HepG2 (cell line): Measurements from ENCODE around the gene PLCB1. TPM values are rescaled to one million over a fixed set of nuclear protein-coding genes. Genes with fewer than 3 reads are reported as not detected.

Source experiments
- ATAC-seq: fragments of 200-7000 bp; cut with Tn5 transposase; 3 replicates; pipeline ENCODE4 v1.9.1; 2020; ENCODE audit warnings: mild to moderate bottlenecking, moderate library complexity
- BruUV-seq: library from RNA; stranded (reverse); fragments of 400-500 nt; replicated peaks from 2 replicates; lab custom pipeline; 2021; lab: Mats Ljungman, UMichigan
- CTCF ChIA-PET: fragments of 300-600 bp; formaldehyde crosslinking; extraction: SDS; loops from one replicate; lab custom pipeline; 2021; ENCODE audit warnings: low total read pairs, inconsistent platforms, low intra/inter-chr PET ratio; lab: Yijun Ruan, JAX
- POLR2A ChIA-PET: fragments of 350-600 bp; sonication (Branson Sonifier 250); formaldehyde crosslinking; loops from one replicate; lab custom pipeline; 2020; ENCODE audit warnings: antibody characterized with exemption, inconsistent platforms; lab: Yijun Ruan, JAX
- DNase-seq: peaks from one replicate; pipeline ENCODE4 v3.0.0-alpha.2; 2015; ENCODE audit warnings: low spot score
- FAIRE-seq: peaks from 3 replicates; lab custom pipeline; 2011; peaks lifted over from hg19 to GRCh38; lab: Jason Lieb, UNC
- H2AFZ ChIP-seq: one replicate; pipeline ENCODE4 v1.6.1; 2011; ENCODE audit warnings: low read length, inconsistent platforms
- H3K27ac ChIP-seq: fragments of 300-600 bp; 3 replicates; pipeline ENCODE4 v1.8.0; 2011; ENCODE audit warnings: mixed run types, mild to moderate bottlenecking, mixed read lengths, low read length, inconsistent platforms; ENCODE audit not compliant: insufficient read depth; ENCODE audit errors: extremely low read length
- H3K27me3 ChIP-seq, 2 experiments: fragments of 200-600 bp in 1 of 2; 2 replicates in 1 of 2; 3 replicates in 1 of 2; pipeline versions ENCODE4 v1.6.0 to v1.8.0; 2011; ENCODE audit warnings: low read length in 2 of 2, mild to moderate bottlenecking in 2 of 2, moderate library complexity in 2 of 2, inconsistent platforms in 1 of 2; ENCODE audit not compliant: insufficient read depth in 2 of 2, control insufficient read depth in 1 of 2
- H3K36me3 ChIP-seq, 2 experiments: fragments of 200-600 bp in 1 of 2; replicated peaks in 1 of 2; 2 replicates in 1 of 2; 3 replicates in 1 of 2; pipeline versions ENCODE4 v1.5.1 to v1.8.0; 2011; ENCODE audit warnings: low read length in 2 of 2, inconsistent platforms in 1 of 2; ENCODE audit not compliant: insufficient read depth in 2 of 2, control insufficient read depth in 1 of 2
- H3K4me1 ChIP-seq: 2 replicates; pipeline ENCODE4 v1.5.1; 2012; ENCODE audit warnings: low read length, inconsistent platforms; ENCODE audit not compliant: insufficient read depth
- H3K4me2 ChIP-seq: 2 replicates; pipeline ENCODE4 v1.6.0; 2011; ENCODE audit warnings: low read depth, low read length, inconsistent platforms
- H3K4me3 ChIP-seq, 3 experiments: fragments of 200-600 bp in 1 of 3; sonication (generic), shearing (Covaris generic) in 1 of 3; replicated peaks in 1 of 3; 2 replicates each; pipeline ENCODE4 v1.5.1; 2011 to 2016; ENCODE audit warnings: low read length in 3 of 3, inconsistent platforms in 2 of 3, low read depth in 2 of 3, mild to moderate bottlenecking in 2 of 3, control low read depth in 1 of 3, mixed read lengths in 1 of 3; ENCODE audit not compliant: insufficient read depth in 1 of 3
- H3K79me2 ChIP-seq: one replicate; pipeline ENCODE4 v1.6.1; 2011; ENCODE audit warnings: low read length, inconsistent platforms; ENCODE audit not compliant: insufficient read depth
- H3K9ac ChIP-seq: 2 replicates; pipeline ENCODE4 v1.6.0; 2011; ENCODE audit warnings: mild to moderate bottlenecking, low read depth, low read length, inconsistent platforms; ENCODE audit not compliant: insufficient read depth
- H3K9me3 ChIP-seq: 2 replicates; pipeline ENCODE4 v1.5.1; 2012; ENCODE audit warnings: mild to moderate bottlenecking, low read length
- H4K20me1 ChIP-seq: 2 replicates; pipeline ENCODE4 v1.6.0; 2011; ENCODE audit warnings: inconsistent platforms, mild to moderate bottlenecking, low read length, moderate library complexity; ENCODE audit not compliant: insufficient read depth
- CC2D1A ChIP-seq: sonication (generic); formaldehyde crosslinking; IDR thresholded peaks from 2 replicates; pipeline ENCODE4 v1.8.1; 2023; ENCODE audit warnings: mild to moderate bottlenecking, missing genetic modification reagents
- CHCHD3 ChIP-seq: sonication (generic); formaldehyde crosslinking; IDR thresholded peaks from 2 replicates; pipeline ENCODE4 v1.8.0; 2022; ENCODE audit warnings: mild to moderate bottlenecking, missing genetic modification reagents, moderate library complexity
- THAP9 ChIP-seq: sonication (generic); formaldehyde crosslinking; IDR thresholded peaks from 2 replicates; pipeline ENCODE4; 2020; ENCODE audit warnings: missing genetic modification reagents, mild to moderate bottlenecking, borderline replicate concordance
- ZNF468 ChIP-seq: sonication (generic); formaldehyde crosslinking; IDR thresholded peaks from 2 replicates; pipeline ENCODE4 v1.8.0; 2022; ENCODE audit warnings: mild to moderate bottlenecking, moderate library complexity, missing genetic modification reagents
- WGBS: methylation state at CpG from one replicate; pipeline ENCODE4 v1.1.6; 2017; ENCODE audit warnings: low lambda C conversion rate; 5-methylcytosine and 5-hydroxymethylcytosine counted together
- in situ Hi-C: cut with HindIII; loops from 2 replicates; pipeline ENCODE4 v1.10.0; 2017; ENCODE audit warnings: low pct_unique_long_range_greater_than_20kb; ENCODE audit not compliant: extremely low pct_ligation_motif_present
- intact Hi-C: fragments of 100-400 bp; cut with micrococcal nuclease; formaldehyde crosslinking; loops from one replicate; pipeline ENCODE4 v1.10.0; 2022; ENCODE audit not compliant: unreplicated experiment
- polyA plus RNA-seq, 8 experiments: library from polyadenylated mRNA; depleted of rRNA in 3 of 8; stranded (reverse) in 7 of 8; unstranded in 1 of 8; fragments of >200 nt; fragmentation: Illumina TruSeq in 4 of 8; extraction: Trizol in 4 of 8; gene quantifications; 2 replicates each; pipeline versions ENCODE4 v1.2.1 to v1.2.3, GENCODE V29; 2011 to 2016; ENCODE audit warnings: low read depth in 4 of 8, missing spikeins in 1 of 8, mixed read lengths in 1 of 8; ENCODE audit not compliant: insufficient read depth in 1 of 8
- total RNA-seq, 5 experiments: library from RNA; depleted of rRNA; stranded (reverse); fragments of >200 nt; fragmentation: Illumina TruSeq; extraction: Trizol; gene quantifications; 2 replicates each; pipeline ENCODE4 v1.2.3, GENCODE V29; 2016; ENCODE audit warnings: low read depth in 1 of 5

PLCB1 gene
- total and polyA plus RNA-seq, 2 of the 13 experiments (the other 11 are each of a cell fraction or from before 2014, with no cell fraction given) = 42.4 to 55.9 TPM

GRCh38 chr20:8221887-8222419 is 89.9 kb downstream of the PLCB1 start:
- no peak for DNase-seq
- TF ChIP-seq CHCHD3 (CRISPR knock-in tag) = no peak
- no peak for TF ChIP-seq CC2D1A (CRISPR knock-in tag)
- TF ChIP-seq ZNF468 (CRISPR knock-in tag) = no peak
- no peak for TF ChIP-seq THAP9 (CRISPR knock-in tag)

More at GRCh38 chr20:8221887-8222419, 89.9 kb downstream of the PLCB1 start:
- H3K79me2 ChIP-seq = no peaks in the 10 kb centered on the region
- FAIRE-seq = no peak
- peaks cover 0 to 2% of the 10 kb centered on the region in 2 experiments for H3K36me3 ChIP-seq
- H3K9ac ChIP-seq = no peak overlapping the region
- POLR2A ChIA-PET = no interaction called here
- H3K4me1 ChIP-seq = peaks cover 26% of the 10 kb centered on the region
- no peaks in the 10 kb centered on the region for H3K27me3 ChIP-seq
- in situ Hi-C loops = no loop called here
- no peak overlapping the region for H3K4me3 ChIP-seq
- CTCF ChIA-PET = no interaction called here
- 97% methylated on average over 3 of the region's 3 CpGs for WGBS
- no peak overlapping the region for H2AFZ ChIP-seq
- ATAC-seq = no peak
- H4K20me1 ChIP-seq = no peaks in the 10 kb centered on the region
- no TSS peak for BruUV-seq
- no peak overlapping the region for H3K4me2 ChIP-seq
- H3K9me3 ChIP-seq = no peaks in the 10 kb centered on the region
- no peak overlapping the region for H3K27ac ChIP-seq
- intact Hi-C loops = no loop called here
